ENCODE results near the gene FHDC1.

DNA sequence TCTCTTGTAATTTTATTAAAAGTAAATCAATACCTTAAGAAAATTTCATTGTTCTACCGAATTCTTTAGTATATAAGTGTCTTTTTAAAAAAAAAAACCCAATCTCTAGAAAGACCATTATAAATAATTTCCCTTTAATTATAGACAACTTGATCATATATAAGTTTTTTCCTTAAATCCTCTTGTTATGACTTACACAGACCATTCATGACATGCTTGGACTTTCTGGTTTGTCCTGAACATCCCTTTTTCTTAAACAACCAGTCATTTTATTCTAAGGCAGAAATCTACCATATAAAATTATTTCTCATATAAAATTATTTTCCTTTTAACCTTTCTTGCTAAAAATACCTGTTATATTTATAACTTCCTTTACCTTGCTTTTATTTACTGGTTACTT, 15.4 kb upstream of the FHDC1 start:
- TF ChIP-seq EZH2phosphoT487 (IDR thresholded peaks at IDR 0.05; ENCODE audit: borderline replicate concordance, low read length), result no peak
- no peak for TF ChIP-seq CTCF (conservative IDR thresholded peaks at IDR 0.05; ENCODE audit: low read depth, low read length)
- no peak for TF ChIP-seq EZH2 (IDR thresholded peaks at IDR 0.05; ENCODE audit: low read length, unreplicated experiment)
